ENCODE data around the gene DDX20.

- TF ChIP-seq CTCF (IDR thresholded peaks at IDR 0.05) (no peak), POLR2A (IDR thresholded peaks at IDR 0.05; ENCODE audit: low read depth) (no peak), EP300 (IDR thresholded peaks at IDR 0.05) (no peak), POLR2AphosphoS5 (IDR thresholded peaks at IDR 0.05) (no peak)
Observed at GRCh38 chr1:111784273-111784901, 28.7 kb downstream of the DDX20 start.
